ENCODE results near the gene RAB11FIP4. TPM values are rescaled to one million over a fixed set of nuclear protein-coding genes. Genes with fewer than 3 reads are reported as not detected.

RAB11FIP4 gene
- total and polyA plus RNA-seq, 2 donors (not counting 3 experiments of a cell fraction or from before 2014, with no cell fraction given) = 0.08 to 0.38 TPM

DNA sequence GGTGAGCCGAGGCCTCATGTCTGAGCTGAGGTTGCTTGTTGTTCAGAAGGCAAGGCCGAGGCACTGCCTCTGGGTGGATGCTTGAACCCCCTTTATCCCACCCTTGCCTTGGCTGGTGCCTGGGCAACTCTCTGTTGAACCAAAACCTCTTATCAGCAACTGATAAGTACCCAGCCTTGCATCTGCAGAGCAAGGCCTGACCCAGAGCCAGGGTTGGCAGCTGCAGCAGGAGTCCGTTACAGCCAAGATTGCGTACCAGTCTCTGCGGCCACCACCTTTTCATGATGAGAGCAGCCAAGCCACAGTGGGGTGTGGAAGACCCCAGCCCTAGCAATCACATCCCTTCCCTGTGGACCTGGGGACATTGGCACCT is 118.3 kb downstream of the RAB11FIP4 start:
- CTCF ChIA-PET = interaction anchor here (0.7 to 2.9 kb wide), 5 partner anchors 13 to 73 kb away, joined by 3 to 10 read pairs (median 3); no protein-coding TSS in a partner anchor
- H3K9ac ChIP-seq (replicated peaks; ENCODE audit: extremely low read depth, insufficient read depth, low read length) = no peak overlapping the region
- DNase-seq (ENCODE audit: low read depth, low spot score) (no peak), FAIRE-seq (no peak)
- TF ChIP-seq, protein P1, sequence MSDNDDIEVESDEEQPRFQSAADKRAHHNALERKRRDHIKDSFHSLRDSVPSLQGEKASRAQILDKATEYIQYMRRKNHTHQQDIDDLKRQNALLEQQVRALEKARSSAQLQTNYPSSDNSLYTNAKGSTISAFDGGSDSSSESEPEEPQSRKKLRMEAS (IDR thresholded peaks at IDR 0.05; ENCODE audit: insufficient read depth, insufficient read length) = no peak
- TF ChIP-seq MYC (IDR thresholded peaks at IDR 0.05; ENCODE audit: low read depth, low read length) (no peak), POLR2A (IDR thresholded peaks at IDR 0.05; ENCODE audit: low read depth, low read length) (no peak), JUN (IDR thresholded peaks at IDR 0.05; ENCODE audit: borderline replicate concordance, insufficient read depth, insufficient read length, low read depth) (no peak), EZH2 (IDR thresholded peaks at IDR 0.05; ENCODE audit: borderline replicate concordance, low read depth, low read length, severe bottlenecking) (no peak), GATA2 (IDR thresholded peaks at IDR 0.05; ENCODE audit: insufficient read depth, insufficient read length, low read depth, low read length) (no peak), FOS (IDR thresholded peaks at IDR 0.05; ENCODE audit: borderline replicate concordance, insufficient read depth, low read length) (no peak), POLR2AphosphoS5 (IDR thresholded peaks at IDR 0.05; ENCODE audit: insufficient read depth, low read depth, low read length) (no peak)
- TF ChIP-seq, protein P2, sequence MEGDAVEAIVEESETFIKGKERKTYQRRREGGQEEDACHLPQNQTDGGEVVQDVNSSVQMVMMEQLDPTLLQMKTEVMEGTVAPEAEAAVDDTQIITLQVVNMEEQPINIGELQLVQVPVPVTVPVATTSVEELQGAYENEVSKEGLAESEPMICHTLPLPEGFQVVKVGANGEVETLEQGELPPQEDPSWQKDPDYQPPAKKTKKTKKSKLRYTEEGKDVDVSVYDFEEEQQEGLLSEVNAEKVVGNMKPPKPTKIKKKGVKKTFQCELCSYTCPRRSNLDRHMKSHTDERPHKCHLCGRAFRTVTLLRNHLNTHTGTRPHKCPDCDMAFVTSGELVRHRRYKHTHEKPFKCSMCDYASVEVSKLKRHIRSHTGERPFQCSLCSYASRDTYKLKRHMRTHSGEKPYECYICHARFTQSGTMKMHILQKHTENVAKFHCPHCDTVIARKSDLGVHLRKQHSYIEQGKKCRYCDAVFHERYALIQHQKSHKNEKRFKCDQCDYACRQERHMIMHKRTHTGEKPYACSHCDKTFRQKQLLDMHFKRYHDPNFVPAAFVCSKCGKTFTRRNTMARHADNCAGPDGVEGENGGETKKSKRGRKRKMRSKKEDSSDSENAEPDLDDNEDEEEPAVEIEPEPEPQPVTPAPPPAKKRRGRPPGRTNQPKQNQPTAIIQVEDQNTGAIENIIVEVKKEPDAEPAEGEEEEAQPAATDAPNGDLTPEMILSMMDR (IDR thresholded peaks at IDR 0.05; ENCODE audit: extremely low read depth in 1 of 2, insufficient read depth in 1 of 2, low read depth in 1 of 2, low read length in 2 of 2) = no peak
- H3K9me1 ChIP-seq (replicated peaks; ENCODE audit: control insufficient read depth, extremely low read depth, insufficient read depth, low read length) = no peaks in the 10 kb centered on the region
- H3K27me3 ChIP-seq (ENCODE audit: control insufficient read depth in 2 of 2, insufficient read depth in 2 of 2, low read length in 2 of 2) = peaks cover 2 to 4% of the 10 kb centered on the region in 2 experiments
- dilution Hi-C loops (cut with MboI; ENCODE audit: extremely low pct_ligation_motif_present, low sequenced_read_pairs) (no loop called here), intact Hi-C loops (cut with micrococcal nuclease) (no loop called here)
- no TSS peak for BruUV-seq (replicated peaks)
- H3K9me3 ChIP-seq (replicated peaks; ENCODE audit: control insufficient read depth, insufficient read depth, low read length) = no peaks in the 10 kb centered on the region
- no peak overlapping the region for H3K4me3 ChIP-seq (replicated peaks in 1 of 3; ENCODE audit: insufficient read depth in 1 of 3, low read depth in 1 of 3, low read length in 3 of 3)
- H3K4me2 ChIP-seq (ENCODE audit: insufficient read depth, low read length) = no peak overlapping the region
- no peaks in the 10 kb centered on the region for H4K20me1 ChIP-seq (replicated peaks; ENCODE audit: control insufficient read depth, extremely low read depth, insufficient read depth, low read length)
- H3K4me1 ChIP-seq (ENCODE audit: control insufficient read depth, extremely low read depth, insufficient read depth, low read length) = no peaks in the 10 kb centered on the region
- POLR2A ChIA-PET = no interaction called here
- no peaks in the 10 kb centered on the region for H3K36me3 ChIP-seq (ENCODE audit: control insufficient read depth in 2 of 2, extremely low read depth in 1 of 2, insufficient read depth in 2 of 2, low read length in 2 of 2)
- H3K27ac ChIP-seq (ENCODE audit: insufficient read depth, low read depth, low read length) = no peak overlapping the region
- no peaks in the 10 kb centered on the region for H3K79me2 ChIP-seq (ENCODE audit: control insufficient read depth, insufficient read depth, low read length)
- H2AFZ ChIP-seq (ENCODE audit: low read depth, low read length) = no peak overlapping the region
